HL-60 (cell line): ENCODE data around the gene MAK.

Experiments used
- DNase-seq, 2 experiments: peaks; one replicate each; pipeline ENCODE4 v3.0.0-alpha.2; 2010 to 2020; ENCODE audit warnings: low read depth in 1 of 2, low spot score in 1 of 2
- H3K27ac ChIP-seq: fragments of 250-450 bp; sonication (Bioruptor Pico); replicated peaks from 2 replicates; pipeline ENCODE4 v1.5.1; 2020; ENCODE audit warnings: mild to moderate bottlenecking, moderate library complexity
- H3K27me3 ChIP-seq: fragments of 250-450 bp; sonication (Bioruptor Pico); 2 replicates; pipeline ENCODE4 v1.5.1; 2021; ENCODE audit warnings: mild to moderate bottlenecking, moderate library complexity; ENCODE audit not compliant: insufficient read depth, poor library complexity, severe bottlenecking
- H3K4me3 ChIP-seq: replicated peaks from 2 replicates; pipeline ENCODE4 v1.5.1; 2011; ENCODE audit warnings: mild to moderate bottlenecking, control low read depth, low read length; ENCODE audit not compliant: insufficient read depth
- CTCF ChIP-seq: IDR thresholded peaks from one replicate; pipeline ENCODE4 v1.5.1; 2011; ENCODE audit warnings: low read length, control low read depth, inconsistent platforms; ENCODE audit not compliant: insufficient read depth
- GABPA ChIP-seq: IDR thresholded peaks from 2 replicates; pipeline ENCODE4 v1.6.1; 2012; ENCODE audit warnings: low read depth
- POLR2AphosphoS5 ChIP-seq: IDR thresholded peaks from 2 replicates; pipeline ENCODE4 v1.6.1; 2012; ENCODE audit warnings: low read depth
- REST ChIP-seq: IDR thresholded peaks from 2 replicates; pipeline ENCODE4 v1.6.1; 2012; ENCODE audit warnings: low read depth; ENCODE audit not compliant: insufficient replicate concordance
- SPI1 ChIP-seq: IDR thresholded peaks from 2 replicates; pipeline ENCODE4 v1.6.1; 2012; ENCODE audit warnings: low read depth, mild to moderate bottlenecking, borderline replicate concordance

Gene MAK

GRCh38 chr6:10793695-10794094 lies 44.6 kb downstream of the MAK start:
- TF ChIP-seq CTCF (no peak), GABPA (no peak), POLR2AphosphoS5 (no peak), REST (no peak)
- Histone ChIP-seq H3K27ac (no peak overlapping the region), H3K27me3 (no peaks in the 10 kb centered on the region), H3K4me3 (no peak overlapping the region)
- DNase-seq, result no peak

GRCh38 chr6:10793035-10793434 lies 45.3 kb downstream of the MAK start:
- no peak overlapping the region for H3K27ac ChIP-seq
- no peak overlapping the region for H3K4me3 ChIP-seq
- TF ChIP-seq GABPA (no peak), SPI1 (no peak), CTCF (no peak), POLR2AphosphoS5 (no peak), REST (no peak)
- no peak for DNase-seq
- H3K27me3 ChIP-seq, result no peaks in the 10 kb centered on the region

GRCh38 chr6:10792101-10792500 lies 46.2 kb downstream of the MAK start:
- H3K4me3 ChIP-seq, result no peak overlapping the region
- TF ChIP-seq GABPA (no peak), REST (no peak), CTCF (no peak), SPI1 (no peak), POLR2AphosphoS5 (no peak)
- H3K27ac ChIP-seq, result no peak overlapping the region
- DNase-seq, result no peak
- no peaks in the 10 kb centered on the region for H3K27me3 ChIP-seq
